GM18499 (cell line): ENCODE results near the gene GALNT17.

ENCODE experiments used
- ATAC-seq: cut with Tn5 transposase; IDR thresholded peaks from one replicate; pipeline ENCODE4 v1.9.1; 2021; ENCODE audit warnings: moderate number of reproducible peaks; ENCODE audit not compliant: insufficient read depth, unreplicated experiment

GALNT17 gene

GRCh38 chr7:71326595-71326994, 194.7 kb downstream of the GALNT17 start:
- ATAC-seq: no peak

- ATAC-seq: no peak
These were observed 196.0 kb downstream of the GALNT17 start for GRCh38 chr7:71327946-71328345.

- ATAC-seq: no peak
These were observed 197.2 kb downstream of the GALNT17 start for GRCh38 chr7:71329030-71329660.

- no peak for ATAC-seq
These were observed 200.3 kb downstream of the GALNT17 start for GRCh38 chr7:71332207-71332606.

GRCh38 chr7:71334541-71334940, 202.6 kb downstream of the GALNT17 start:
- no peak for ATAC-seq

- no peak for ATAC-seq
These were observed 206.9 kb downstream of the GALNT17 start for GRCh38 chr7:71338866-71339265.

GRCh38 chr7:71339924-71340323, 208.0 kb downstream of the GALNT17 start:
- no peak for ATAC-seq

GRCh38 chr7:71342202-71342601, 210.3 kb downstream of the GALNT17 start:
- ATAC-seq: no peak

GRCh38 chr7:71343039-71343438, 211.1 kb downstream of the GALNT17 start:
- ATAC-seq: no peak

- no peak for ATAC-seq
These were observed 211.9 kb downstream of the GALNT17 start for GRCh38 chr7:71343892-71344291.

- ATAC-seq: no peak
These were observed 213.4 kb downstream of the GALNT17 start for GRCh38 chr7:71345117-71345884.

GRCh38 chr7:71348821-71349681, 217.1 kb downstream of the GALNT17 start:
- ATAC-seq: no peak

- no peak for ATAC-seq
These were observed 217.9 kb downstream of the GALNT17 start for GRCh38 chr7:71349682-71350481.

- ATAC-seq: no peak
These were observed 218.7 kb downstream of the GALNT17 start for GRCh38 chr7:71350680-71351079.

- ATAC-seq: no peak
These were observed 222.8 kb downstream of the GALNT17 start for GRCh38 chr7:71354716-71355115.

- ATAC-seq: no peak
These were observed 229.6 kb downstream of the GALNT17 start for GRCh38 chr7:71361451-71362032.

GRCh38 chr7:71362240-71362639, 230.3 kb downstream of the GALNT17 start:
- ATAC-seq: no peak

GRCh38 chr7:71363223-71363622, 231.3 kb downstream of the GALNT17 start:
- no peak for ATAC-seq

GRCh38 chr7:71363627-71364026, 231.7 kb downstream of the GALNT17 start:
- no peak for ATAC-seq

GRCh38 chr7:71364551-71364950, 232.6 kb downstream of the GALNT17 start:
- no peak for ATAC-seq
